ENCODE results near the gene INSYN1.
A peak's percentile ranks its signal among the peaks of the same experiment; 100 is the strongest.
"Not testable (repeated sequence)": the region's sequence is repeated elsewhere in the genome, so short reads cannot be mapped to it uniquely, and the experiment has no call there.

INSYN1 gene

DNA sequence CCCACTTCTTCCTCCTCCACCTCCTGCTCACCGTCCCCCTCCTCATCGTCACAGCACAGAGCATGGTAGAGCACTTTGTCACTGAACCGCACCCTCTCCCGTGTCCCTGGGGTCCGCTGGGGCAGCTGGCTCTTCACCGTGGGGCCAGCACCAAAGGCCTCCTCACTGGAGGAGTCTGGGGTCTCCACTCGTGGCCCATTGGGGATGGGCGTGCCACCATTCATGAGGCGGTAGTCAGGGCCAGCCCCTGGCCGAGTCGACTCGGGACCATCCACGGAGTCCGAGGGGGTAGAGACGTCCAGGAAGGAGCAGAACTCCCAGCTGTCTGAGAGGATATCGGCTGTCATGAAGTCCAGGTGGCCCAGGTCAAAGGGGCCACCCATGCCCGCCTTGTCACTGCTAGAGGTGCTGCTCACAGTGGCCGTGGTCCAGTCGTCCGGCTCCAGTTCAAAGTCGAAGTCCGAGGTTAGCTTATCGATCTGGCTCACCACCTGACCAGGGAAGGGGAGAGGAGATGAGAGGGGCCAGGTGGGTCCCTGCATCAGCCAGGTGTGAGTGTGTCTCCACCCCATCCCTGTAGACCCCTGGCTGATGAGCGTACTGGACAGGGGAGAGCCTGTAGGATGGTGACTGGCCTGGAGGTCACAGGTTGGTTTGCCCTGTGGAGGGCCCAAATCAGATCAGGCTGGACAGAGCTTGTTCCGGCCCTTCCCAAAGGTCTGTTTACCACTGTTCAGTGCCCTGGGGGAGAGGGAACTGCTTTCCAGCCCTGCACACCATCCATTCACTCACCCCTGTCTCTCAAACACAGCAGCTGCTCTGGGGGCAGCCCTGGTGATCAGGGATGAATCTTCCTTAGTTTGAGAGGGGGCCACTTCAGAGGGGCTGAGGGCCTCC lies 12.8 kb downstream of the INSYN1 start:
- no peak for DNase-seq
- Histone ChIP-seq H3K4me3 (ENCODE audit: low read depth, low read length) (no peak overlapping the region), H3K4me1 (no peaks in the 10 kb centered on the region), H3K9me3 (no peaks in the 10 kb centered on the region), H3K27me3 (no peaks in the 10 kb centered on the region), H3K36me3 (no peaks in the 10 kb centered on the region)
- TF ChIP-seq, protein P1, sequence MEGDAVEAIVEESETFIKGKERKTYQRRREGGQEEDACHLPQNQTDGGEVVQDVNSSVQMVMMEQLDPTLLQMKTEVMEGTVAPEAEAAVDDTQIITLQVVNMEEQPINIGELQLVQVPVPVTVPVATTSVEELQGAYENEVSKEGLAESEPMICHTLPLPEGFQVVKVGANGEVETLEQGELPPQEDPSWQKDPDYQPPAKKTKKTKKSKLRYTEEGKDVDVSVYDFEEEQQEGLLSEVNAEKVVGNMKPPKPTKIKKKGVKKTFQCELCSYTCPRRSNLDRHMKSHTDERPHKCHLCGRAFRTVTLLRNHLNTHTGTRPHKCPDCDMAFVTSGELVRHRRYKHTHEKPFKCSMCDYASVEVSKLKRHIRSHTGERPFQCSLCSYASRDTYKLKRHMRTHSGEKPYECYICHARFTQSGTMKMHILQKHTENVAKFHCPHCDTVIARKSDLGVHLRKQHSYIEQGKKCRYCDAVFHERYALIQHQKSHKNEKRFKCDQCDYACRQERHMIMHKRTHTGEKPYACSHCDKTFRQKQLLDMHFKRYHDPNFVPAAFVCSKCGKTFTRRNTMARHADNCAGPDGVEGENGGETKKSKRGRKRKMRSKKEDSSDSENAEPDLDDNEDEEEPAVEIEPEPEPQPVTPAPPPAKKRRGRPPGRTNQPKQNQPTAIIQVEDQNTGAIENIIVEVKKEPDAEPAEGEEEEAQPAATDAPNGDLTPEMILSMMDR (IDR thresholded peaks at IDR 0.05; ENCODE audit: low read depth, low read length): no peak

DNA sequence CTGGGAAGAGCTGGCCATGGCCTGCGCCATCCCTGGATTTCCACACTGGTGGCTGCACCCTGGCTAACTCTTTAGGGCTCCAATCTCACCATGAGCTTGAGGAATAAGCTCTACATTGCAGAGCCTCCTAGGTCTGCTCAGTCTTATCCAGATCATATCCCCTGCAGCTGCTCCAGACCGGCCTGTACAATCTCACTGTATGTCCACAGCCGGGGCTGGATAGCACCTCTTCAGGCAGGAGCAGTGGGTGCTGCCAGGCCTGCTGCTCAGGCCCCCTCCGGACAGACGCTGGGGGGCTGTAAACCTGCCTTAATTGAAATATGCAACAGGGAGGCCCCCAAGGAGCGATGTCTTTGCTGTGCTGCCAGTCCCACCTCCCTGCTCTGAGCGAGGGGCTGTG lies 15.6 kb downstream of the INSYN1 start:
- no peaks in the 10 kb centered on the region for H3K27me3 ChIP-seq
- peak; percentile 48 for DNase-seq
- no peaks in the 10 kb centered on the region for H3K36me3 ChIP-seq
- H3K4me3 ChIP-seq (ENCODE audit: low read depth, low read length): no peak overlapping the region
- H3K4me1 ChIP-seq: no peaks in the 10 kb centered on the region
- TF ChIP-seq, protein P1 (IDR thresholded peaks at IDR 0.05; ENCODE audit: low read depth, low read length): no peak
- H3K9me3 ChIP-seq: no peaks in the 10 kb centered on the region

DNA sequence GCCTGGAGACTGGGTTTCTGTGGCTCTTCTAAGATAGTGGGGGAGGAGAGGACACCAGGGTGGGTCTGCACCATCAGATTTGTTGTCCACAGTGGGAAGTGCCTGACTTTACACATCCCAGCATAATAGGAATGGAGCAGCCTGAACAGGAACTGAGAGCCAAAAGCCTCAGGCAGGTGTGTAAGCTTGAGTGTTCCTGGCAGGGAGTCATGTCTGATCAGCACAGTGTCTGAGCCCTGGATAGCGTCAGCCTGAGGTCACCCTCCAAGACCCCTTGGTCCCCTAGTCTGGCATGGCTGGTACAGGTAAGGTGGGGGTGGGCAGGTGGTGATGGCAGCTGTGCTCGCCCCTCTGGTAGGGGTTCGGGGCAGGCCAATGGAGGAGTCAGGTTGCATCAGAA lies 20.2 kb downstream of the INSYN1 start:
- Histone ChIP-seq H3K4me3 (ENCODE audit: low read depth, low read length) (no peak overlapping the region), H3K27me3 (no peaks in the 10 kb centered on the region), H3K9me3 (no peaks in the 10 kb centered on the region), H3K4me1 (no peaks in the 10 kb centered on the region), H3K36me3 (no peaks in the 10 kb centered on the region)
- TF ChIP-seq, protein P1 (IDR thresholded peaks at IDR 0.05; ENCODE audit: low read depth, low read length): no peak
- DNase-seq: no peak

DNA sequence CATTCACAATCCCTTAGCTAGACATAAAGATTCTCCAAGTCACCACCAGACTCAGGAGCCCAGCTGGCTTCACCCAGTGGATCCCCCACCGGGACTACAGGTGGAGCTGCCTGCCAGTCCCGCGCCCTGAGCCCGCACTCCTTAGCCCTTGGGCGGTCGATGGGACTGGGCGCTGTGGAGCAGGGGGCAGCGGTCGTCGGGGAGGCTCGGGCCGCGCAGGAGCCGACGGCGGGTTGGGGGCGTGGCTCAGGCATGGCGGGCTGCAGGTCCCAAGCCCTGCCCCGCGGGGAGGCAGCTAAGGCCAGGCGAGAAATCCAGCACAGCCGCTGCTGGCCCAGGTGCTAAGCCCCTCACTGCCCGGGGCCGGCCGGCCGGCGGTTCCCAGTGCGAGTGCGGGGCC lies 21.1 kb downstream of the INSYN1 start:
- H3K36me3 ChIP-seq; H3K4me3 ChIP-seq (ENCODE audit: low read depth, low read length); H3K9me3 ChIP-seq; DNase-seq; H3K27me3 ChIP-seq; H3K4me1 ChIP-seq: not testable (repeated sequence)

DNA sequence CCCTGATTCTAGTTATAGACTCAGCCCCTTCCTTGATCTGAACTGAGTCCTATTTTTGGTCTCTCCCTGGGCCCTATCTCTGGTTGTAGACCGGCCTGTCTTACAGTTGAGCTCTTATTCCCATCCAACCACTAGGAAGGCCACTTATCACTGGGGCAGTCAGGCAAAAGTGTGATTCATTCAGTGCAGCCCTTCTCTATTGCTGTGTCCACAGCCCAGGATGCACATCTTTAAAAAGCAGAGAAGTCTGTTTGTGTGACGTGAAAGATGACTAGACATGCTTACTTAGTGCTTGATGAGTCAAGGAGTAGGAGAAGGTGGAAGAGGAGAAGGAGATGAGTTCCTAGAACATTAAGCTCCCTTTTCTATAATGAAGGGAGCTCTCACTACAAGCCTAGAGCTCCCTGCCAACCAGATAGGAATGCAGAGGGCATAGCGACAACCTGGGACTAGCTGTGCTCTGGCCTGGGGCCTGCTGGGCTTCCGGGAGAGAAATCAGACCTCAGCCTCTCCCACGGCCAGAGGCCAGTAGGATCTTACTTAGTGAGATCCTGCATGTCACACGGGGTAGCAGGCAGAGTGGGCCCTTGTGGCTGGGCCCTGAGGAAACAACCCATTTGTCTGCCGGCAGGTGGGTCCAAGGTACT lies 25.7 kb downstream of the INSYN1 start:
- Histone ChIP-seq H3K27me3 (no peaks in the 10 kb centered on the region), H3K9me3 (no peaks in the 10 kb centered on the region), H3K4me1 (no peaks in the 10 kb centered on the region), H3K4me3 (ENCODE audit: low read depth, low read length) (no peak overlapping the region), H3K36me3 (no peaks in the 10 kb centered on the region)
- no peak for DNase-seq
- TF ChIP-seq, protein P1 (IDR thresholded peaks at IDR 0.05; ENCODE audit: low read depth, low read length): no peak

DNA sequence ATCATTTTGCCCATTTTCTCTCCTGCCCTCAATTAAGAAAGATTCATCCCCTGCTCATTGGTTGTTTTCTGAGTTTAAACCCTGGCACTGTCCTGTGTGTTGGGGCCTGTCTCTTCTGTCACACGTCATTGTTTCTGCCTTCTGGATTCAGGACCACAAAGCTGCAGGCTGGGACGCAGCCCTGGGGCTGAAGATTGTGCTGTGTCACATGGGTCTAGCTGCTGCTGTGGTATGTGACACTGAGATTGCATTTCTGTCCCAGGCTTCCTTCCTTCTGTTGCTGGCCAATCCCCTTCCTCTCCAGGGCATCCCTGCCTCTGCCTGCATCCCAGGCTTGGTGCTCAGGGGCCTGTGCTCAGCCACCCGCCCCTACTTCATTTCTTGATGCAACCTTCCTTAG lies 28.9 kb downstream of the INSYN1 start:
- TF ChIP-seq, protein P1 (IDR thresholded peaks at IDR 0.05; ENCODE audit: low read depth, low read length): no peak
- no peak for DNase-seq
- no peaks in the 10 kb centered on the region for H3K9me3 ChIP-seq

More for the DNA sequence above, 28.9 kb downstream of the INSYN1 start:
- Histone ChIP-seq H3K36me3 (no peaks in the 10 kb centered on the region), H3K4me1 (no peaks in the 10 kb centered on the region), H3K27me3 (no peaks in the 10 kb centered on the region), H3K4me3 (ENCODE audit: low read depth, low read length) (no peak overlapping the region)

Measured in BE2C (cell line).